Measurements from ENCODE around the gene RHBDD3. TPM values are rescaled to one million over a fixed set of nuclear protein-coding genes. Genes with fewer than 3 reads are reported as not detected.

RHBDD3 gene
- total RNA-seq (2014; rRNA removed; shearing (Covaris generic)) = 16.2 and 27.1 TPM in 2 replicates

DNA sequence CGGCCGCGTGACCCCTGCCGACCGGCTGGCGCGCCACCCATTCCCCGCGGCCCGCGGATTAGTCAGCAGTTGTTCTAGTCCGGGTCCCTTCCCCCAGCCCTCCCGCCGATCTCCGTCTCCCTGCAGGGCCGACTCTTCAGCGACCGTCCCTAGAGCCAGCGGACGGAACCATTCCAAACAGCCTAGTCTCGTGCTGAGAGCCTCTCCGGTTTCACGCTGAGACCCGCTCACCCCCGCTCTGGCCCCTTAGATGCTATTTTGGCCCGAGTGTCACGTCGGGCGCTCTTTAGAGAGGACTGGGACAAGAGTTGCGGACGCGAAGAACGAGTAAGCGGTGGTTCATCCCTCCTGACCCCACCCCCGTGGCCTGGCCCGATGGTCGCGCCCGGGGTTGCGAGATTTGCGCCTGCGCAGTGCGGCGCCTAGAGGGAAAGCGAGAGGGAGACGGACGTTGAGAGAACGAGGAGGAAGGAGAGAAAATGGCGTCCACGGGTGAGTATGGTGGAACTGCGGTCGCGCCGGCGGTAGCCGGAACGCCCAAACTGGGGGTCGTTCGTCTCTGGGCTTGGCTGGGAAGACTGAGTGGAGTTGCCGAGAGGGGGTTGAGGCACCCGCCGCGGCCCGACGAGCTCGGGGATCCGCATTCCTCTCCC is at the start of gene RHBDD3, which contains the start of gene EWSR1:
TSS of gene RHBDD3 (minus strand) at position 124 of the 653 bp plus-strand sequence. CDS start 2,355 bp downstream, outside the sequence.
TSS of gene EWSR1 (plus strand) at position 411 of the 653 bp plus-strand sequence. CDS start at position 480, 69 bp downstream.

DNA sequence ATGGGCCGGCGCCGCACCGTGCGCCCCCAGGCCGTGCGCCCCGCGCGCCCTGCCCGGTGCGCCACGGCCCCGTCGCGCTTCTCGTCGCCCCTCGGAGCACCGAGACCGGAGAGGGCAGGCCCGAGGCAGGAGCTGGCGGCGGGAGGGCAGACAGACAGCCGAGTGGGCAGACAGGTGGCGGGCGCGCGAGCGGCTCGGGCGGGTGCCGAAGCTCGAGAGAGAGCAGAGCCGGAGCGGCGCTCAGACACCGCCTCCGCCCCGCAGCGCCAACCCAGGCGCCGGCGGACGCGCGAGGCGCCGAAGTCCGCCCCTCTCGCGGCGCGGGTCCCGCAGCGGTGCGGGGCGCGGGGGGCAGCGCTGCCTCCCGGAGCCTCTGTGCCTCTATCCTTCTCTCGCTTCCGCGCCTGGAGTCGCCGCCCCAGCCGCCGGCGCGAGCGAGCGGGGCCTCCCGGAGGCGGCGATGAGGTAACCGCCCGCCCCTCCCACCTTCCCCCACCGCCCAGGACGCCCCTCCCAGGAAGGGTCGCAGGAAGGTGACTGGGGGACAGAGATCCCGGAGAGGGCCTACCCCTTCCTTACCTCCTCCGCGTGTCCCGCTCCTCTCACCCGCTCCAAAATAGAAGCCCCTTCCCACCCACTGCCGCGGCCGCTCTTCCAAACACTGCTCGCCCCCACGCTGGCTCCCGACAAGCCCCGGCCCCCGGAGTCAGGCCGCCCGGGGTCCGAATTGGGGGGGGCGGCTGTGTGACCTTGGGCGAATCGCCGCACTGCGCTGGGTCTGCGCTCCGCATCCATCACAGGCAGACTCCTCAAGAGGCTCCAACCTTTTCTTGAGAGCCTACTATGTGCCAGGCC is 47.7 kb upstream of the RHBDD3 start, which contains the start of gene RASL10A:
TSS of gene RASL10A (minus strand) at position 412 of the 855 bp plus-strand sequence. CDS start 451 bp downstream, outside the sequence.

DNA sequence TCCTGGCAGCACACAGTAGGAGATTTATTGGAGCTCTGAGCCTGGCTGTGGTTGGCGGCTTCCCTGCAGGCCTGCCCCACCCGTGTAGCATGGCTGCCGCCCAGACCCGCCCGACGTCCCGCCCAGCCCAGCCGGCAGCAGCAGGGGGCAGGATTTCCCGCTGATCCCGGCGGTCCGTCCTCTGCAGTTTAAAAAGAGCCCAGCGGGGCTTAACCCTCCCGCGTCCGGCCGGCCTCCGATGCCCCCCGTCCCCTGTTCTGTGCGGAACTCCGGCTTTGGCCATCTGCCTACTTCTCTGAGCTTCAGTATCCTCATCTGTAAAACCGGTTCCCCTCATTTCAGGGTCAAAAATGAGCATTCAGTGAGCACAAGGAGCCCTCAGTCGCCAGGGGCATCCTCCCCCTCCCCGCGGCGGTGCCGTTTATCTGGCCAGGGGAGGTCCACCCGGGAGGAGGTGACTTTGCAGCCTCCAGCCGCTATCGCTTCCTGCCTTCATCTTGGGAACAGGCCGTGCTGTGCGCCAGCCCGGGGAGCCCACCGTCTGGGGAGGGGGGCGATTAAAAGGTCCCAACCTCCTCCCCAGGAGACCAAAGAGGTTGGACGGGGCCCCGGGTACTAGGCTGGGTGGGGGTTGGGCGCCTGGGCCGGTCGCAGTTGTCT is 38.5 kb upstream of the RHBDD3 start, which contains the start of gene GAS2L1:
TSS of gene GAS2L1 (plus strand) at position 476 of the 660 bp plus-strand sequence. CDS start 1,456 bp downstream, outside the sequence.

Other genes starting within 250 kb of the RHBDD3 start
- not detected in 2 replicates for gene C22orf31, start 206.2 kb downstream of the RHBDD3 start, total RNA-seq (2014; rRNA removed; shearing (Covaris generic))
- gene KREMEN1, start 194.9 kb downstream of the RHBDD3 start, total RNA-seq (2014; rRNA removed; shearing (Covaris generic)) = 1.6 and 1.7 TPM in 2 replicates
- 0.21 and 0.87 TPM in 2 replicates for gene EMID1, start 62.1 kb downstream of the RHBDD3 start, total RNA-seq (2014; rRNA removed; shearing (Covaris generic))
- 284 and 302 TPM in 2 replicates for gene EWSR1, start 287 bp upstream of the RHBDD3 start, total RNA-seq (2014; rRNA removed; shearing (Covaris generic))
- 7.9 and 11.0 TPM in 2 replicates for gene GAS2L1, start 38.7 kb upstream of the RHBDD3 start, total RNA-seq (2014; rRNA removed; shearing (Covaris generic))
- gene RASL10A, start 47.7 kb upstream of the RHBDD3 start, total RNA-seq (2014; rRNA removed; shearing (Covaris generic)) = 0.57 and 0.88 TPM in 2 replicates
- gene AP1B1, start 120.6 kb upstream of the RHBDD3 start, total RNA-seq (2014; rRNA removed; shearing (Covaris generic)) = 56.7 and 61.7 TPM in 2 replicates
- not detected in 2 replicates for gene RFPL1, start 170.6 kb upstream of the RHBDD3 start, total RNA-seq (2014; rRNA removed; shearing (Covaris generic))
- gene NEFH, start 212.2 kb upstream of the RHBDD3 start, total RNA-seq (2014; rRNA removed; shearing (Covaris generic)) = not detected in 2 replicates